Cardiac fibroblast (primary cell): ENCODE results near the gene RRAGD.
"Not testable (repeated sequence)": the region's sequence is repeated elsewhere in the genome, so short reads cannot be mapped to it uniquely, and the experiment has no call there.

Experiments used
- DNase-seq, 2 donors: peaks; one replicate each; pipeline versions ENCODE4 v3.0.0 to v3.0.0-alpha.2; 2010; ENCODE audit warnings: low read depth in 2 of 2
- H3K4me3 ChIP-seq, 2 donors: replicated peaks in 1 of 2; 1 replicate in 1 of 2; 2 replicates in 1 of 2; pipeline ENCODE4 v1.5.1; 2011; ENCODE audit warnings: low read depth in 2 of 2, low read length in 2 of 2, mild to moderate bottlenecking in 2 of 2, moderate library complexity in 1 of 2
- TF ChIP-seq, protein P1 (sequence below): IDR thresholded peaks from one replicate; pipeline ENCODE4 v1.5.1; 2011; ENCODE audit warnings: low read depth, mild to moderate bottlenecking, low read length, inconsistent platforms

The RRAGD gene

DNA sequence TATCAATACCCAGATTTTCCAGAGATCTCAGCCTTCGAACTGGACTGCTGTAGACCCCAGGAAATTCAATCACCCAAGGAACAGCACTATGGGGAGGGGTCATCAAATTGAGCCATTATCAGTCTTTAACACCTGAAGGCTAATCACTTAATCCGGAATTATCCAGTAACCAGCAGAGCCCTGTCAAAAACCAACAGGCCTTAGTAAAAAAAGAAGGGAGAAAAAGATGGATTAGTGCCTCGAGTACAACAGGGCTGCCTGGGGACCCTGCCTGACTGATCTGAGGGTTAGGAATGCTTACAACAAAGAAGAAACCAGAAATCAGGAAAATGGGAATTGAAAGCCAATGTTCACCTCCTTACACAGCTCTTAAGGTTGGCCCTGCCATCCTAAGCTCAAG is 7.6 kb downstream of the RRAGD start:
- TF ChIP-seq, protein P1, sequence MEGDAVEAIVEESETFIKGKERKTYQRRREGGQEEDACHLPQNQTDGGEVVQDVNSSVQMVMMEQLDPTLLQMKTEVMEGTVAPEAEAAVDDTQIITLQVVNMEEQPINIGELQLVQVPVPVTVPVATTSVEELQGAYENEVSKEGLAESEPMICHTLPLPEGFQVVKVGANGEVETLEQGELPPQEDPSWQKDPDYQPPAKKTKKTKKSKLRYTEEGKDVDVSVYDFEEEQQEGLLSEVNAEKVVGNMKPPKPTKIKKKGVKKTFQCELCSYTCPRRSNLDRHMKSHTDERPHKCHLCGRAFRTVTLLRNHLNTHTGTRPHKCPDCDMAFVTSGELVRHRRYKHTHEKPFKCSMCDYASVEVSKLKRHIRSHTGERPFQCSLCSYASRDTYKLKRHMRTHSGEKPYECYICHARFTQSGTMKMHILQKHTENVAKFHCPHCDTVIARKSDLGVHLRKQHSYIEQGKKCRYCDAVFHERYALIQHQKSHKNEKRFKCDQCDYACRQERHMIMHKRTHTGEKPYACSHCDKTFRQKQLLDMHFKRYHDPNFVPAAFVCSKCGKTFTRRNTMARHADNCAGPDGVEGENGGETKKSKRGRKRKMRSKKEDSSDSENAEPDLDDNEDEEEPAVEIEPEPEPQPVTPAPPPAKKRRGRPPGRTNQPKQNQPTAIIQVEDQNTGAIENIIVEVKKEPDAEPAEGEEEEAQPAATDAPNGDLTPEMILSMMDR: no peak
- H3K4me3 ChIP-seq: no peak overlapping the region
- no peak for DNase-seq

- H3K4me3 ChIP-seq: no peak overlapping the region
- TF ChIP-seq, protein P1: no peak
- DNase-seq: no peak
Observed at GRCh38 chr6:89402776-89403175, 9.3 kb downstream of the RRAGD start.

DNA sequence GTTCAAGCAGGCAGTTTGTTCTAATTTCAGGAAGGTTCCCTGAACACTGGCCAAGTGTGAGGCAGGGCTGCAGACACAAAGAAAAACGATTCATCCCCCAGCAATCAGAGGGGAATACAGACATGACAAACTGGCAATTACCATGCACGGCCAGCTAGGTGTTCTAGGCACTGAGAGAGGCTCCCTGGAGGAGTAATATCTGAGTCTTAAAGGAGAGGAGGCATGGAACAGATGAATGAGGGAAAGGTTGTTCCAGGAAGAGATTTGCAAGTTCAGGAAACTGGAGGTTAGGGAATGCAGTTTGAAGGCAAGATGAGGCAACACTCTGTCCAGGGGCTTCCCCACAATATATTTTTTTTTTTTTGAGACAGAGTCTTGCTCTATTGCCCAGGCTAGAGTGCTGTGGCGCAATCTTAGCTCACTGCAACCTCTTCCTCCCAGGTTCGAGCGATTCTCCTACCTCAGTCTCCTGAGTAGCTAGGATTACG is 11.1 kb downstream of the RRAGD start:
- DNase-seq: peak; percentile 9 to 20
- H3K4me3 ChIP-seq: no peak overlapping the region
- TF ChIP-seq, protein P1: no peak

- DNase-seq: no peak
- H3K4me3 ChIP-seq: no peak overlapping the region
- TF ChIP-seq, protein P1: no peak
Observed at GRCh38 chr6:89400050-89400449, 12.0 kb downstream of the RRAGD start.

DNA sequence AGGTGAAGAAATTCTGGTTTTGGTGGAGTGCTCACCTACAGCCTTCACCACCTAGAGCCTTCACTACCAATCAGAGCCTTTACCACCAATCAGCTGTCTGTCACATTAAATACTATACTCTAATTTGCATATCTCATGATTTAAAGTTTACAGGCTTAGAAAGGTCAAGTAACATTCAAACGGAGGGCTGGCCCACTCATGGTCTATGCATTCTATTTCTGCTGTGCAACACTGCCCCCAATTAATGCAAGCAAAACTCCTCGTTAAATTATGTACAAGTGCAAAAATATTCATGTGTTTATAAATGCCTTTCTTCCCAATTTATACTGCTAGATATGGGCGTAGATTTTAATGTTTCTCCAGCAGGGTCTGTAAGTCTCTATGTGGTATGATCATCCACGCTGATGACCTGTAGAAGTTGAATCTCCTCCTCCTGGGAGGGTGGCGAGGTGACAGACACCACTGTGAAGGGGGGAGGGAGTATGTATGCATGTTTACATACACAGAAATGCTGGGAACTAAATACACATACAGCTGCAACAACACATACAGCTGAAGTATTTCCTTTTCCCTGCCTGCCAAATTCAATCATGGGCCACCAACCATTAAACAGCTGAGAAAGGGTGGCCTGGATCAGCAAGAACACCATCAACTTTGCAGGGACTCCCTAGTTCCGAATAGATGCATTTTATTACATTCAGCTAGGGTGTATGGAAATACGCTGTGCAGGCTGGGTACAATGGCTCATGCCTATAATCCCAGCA is 13.1 kb downstream of the RRAGD start:
- no peak overlapping the region for H3K4me3 ChIP-seq
- no peak for DNase-seq
- TF ChIP-seq, protein P1: no peak

GRCh38 chr6:89397884-89398283 is 14.2 kb downstream of the RRAGD start:
- H3K4me3 ChIP-seq, DNase-seq: not testable (repeated sequence)

- TF ChIP-seq, protein P1: no peak
- no peak for DNase-seq
- H3K4me3 ChIP-seq: no peak overlapping the region
Observed at GRCh38 chr6:89393659-89394058, 18.4 kb downstream of the RRAGD start.
